Endothelial cell of umbilical vein (primary cell): ENCODE results near the gene OR1M1.

ENCODE experiments used
- CTCF ChIP-seq, 2 donors: IDR thresholded peaks; 1 replicate in 1 of 2; 2 replicates in 1 of 2; pipeline ENCODE4 v1.5.1; 2011; ENCODE audit warnings: low read length in 2 of 2, mild to moderate bottlenecking in 2 of 2, moderate library complexity in 2 of 2, control low read depth in 1 of 2, inconsistent platforms in 1 of 2, low read depth in 1 of 2; ENCODE audit not compliant: insufficient read depth in 1 of 2; ENCODE audit errors: extremely low read depth in 1 of 2
- EZH2 ChIP-seq: IDR thresholded peaks from 2 replicates; pipeline ENCODE4 v1.6.1; 2012; ENCODE audit warnings: borderline replicate concordance, low read depth, mild to moderate bottlenecking, moderate library complexity, low read length, inconsistent platforms; ENCODE audit not compliant: severe bottlenecking
- GATA2 ChIP-seq: IDR thresholded peaks from 2 replicates; pipeline ENCODE4 v1.7.0; 2011; ENCODE audit warnings: low read depth, mild to moderate bottlenecking, moderate library complexity, mixed read lengths, low read length; ENCODE audit not compliant: insufficient read length, insufficient read depth
- JUN ChIP-seq: IDR thresholded peaks from 2 replicates; pipeline ENCODE4 v1.6.1; 2011; ENCODE audit warnings: borderline replicate concordance, low read depth; ENCODE audit not compliant: insufficient read length, insufficient read depth
- MYC ChIP-seq: IDR thresholded peaks from one replicate; pipeline ENCODE4 v1.6.1; 2011; ENCODE audit warnings: mild to moderate bottlenecking, low read depth, low read length
- POLR2A ChIP-seq: IDR thresholded peaks from 2 replicates; pipeline ENCODE4 v1.6.1; 2012; ENCODE audit warnings: low read depth, mild to moderate bottlenecking, control low read depth, low read length
- POLR2AphosphoS5 ChIP-seq: IDR thresholded peaks from 2 replicates; pipeline ENCODE4 v1.6.1; 2012; ENCODE audit warnings: low read depth, mild to moderate bottlenecking, control low read depth, low read length, moderate library complexity; ENCODE audit not compliant: insufficient read depth
- TF ChIP-seq, protein P1 (sequence below): IDR thresholded peaks from 2 replicates; pipeline ENCODE4 v1.6.1; 2011; ENCODE audit not compliant: insufficient read depth, insufficient read length

DNA sequence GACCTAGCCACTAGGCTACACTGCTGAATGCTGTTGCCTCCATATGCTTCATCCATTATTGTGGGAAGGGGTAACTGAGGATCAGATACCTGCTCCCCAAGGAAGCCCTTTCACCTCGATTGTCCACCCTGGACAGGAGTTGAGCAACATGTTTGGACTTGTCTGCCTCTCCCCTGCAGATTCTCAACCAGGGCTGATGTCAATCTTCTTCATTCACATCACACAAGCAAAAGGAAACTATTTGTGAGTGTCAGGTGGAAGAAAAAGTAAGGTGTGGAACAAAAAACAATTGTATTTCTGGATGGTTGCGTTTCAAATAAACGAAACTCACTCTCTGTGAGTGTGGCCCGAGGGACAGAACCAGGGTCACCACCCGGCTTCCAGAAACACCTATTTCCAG lies 47.1 kb upstream of the OR1M1 start:
- TF ChIP-seq CTCF (IDR thresholded peaks at IDR 0.05; ENCODE audit: extremely low read depth in 1 of 2, insufficient read depth in 1 of 2, low read depth in 1 of 2, low read length in 2 of 2) (no peak), EZH2 (no peak), POLR2A (no peak), POLR2AphosphoS5 (no peak), MYC (no peak), JUN (no peak), GATA2 (no peak)
- TF ChIP-seq, protein P1, sequence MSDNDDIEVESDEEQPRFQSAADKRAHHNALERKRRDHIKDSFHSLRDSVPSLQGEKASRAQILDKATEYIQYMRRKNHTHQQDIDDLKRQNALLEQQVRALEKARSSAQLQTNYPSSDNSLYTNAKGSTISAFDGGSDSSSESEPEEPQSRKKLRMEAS: no peak
